Measurements from ENCODE around the gene METTL24.

METTL24 gene

GRCh38 chr6:110398778-110399177 lies 40.6 kb upstream of the METTL24 start:
- in situ Hi-C loops (cut with HindIII; ENCODE audit: low pct_ligation_motif_present, low sequenced_read_pairs): no loop called here
- no peak overlapping the region for H3K4me3 ChIP-seq (ENCODE audit: low read depth, low read length)
- no peaks in the 10 kb centered on the region for H3K36me3 ChIP-seq (replicated peaks)
- H3K27me3 ChIP-seq (replicated peaks): no peaks in the 10 kb centered on the region
- no peak for TF ChIP-seq CTCF (IDR thresholded peaks at IDR 0.05; ENCODE audit: low read depth, low read length, missing control alignments)
- H3K27ac ChIP-seq: no peak overlapping the region
- DNase-seq: peak; percentile 37

GRCh38 chr6:110395221-110395620 lies 37.1 kb upstream of the METTL24 start:
- no peak for DNase-seq
- Histone ChIP-seq H3K4me3 (ENCODE audit: low read depth, low read length) (no peak overlapping the region), H3K27me3 (replicated peaks) (no peaks in the 10 kb centered on the region), H3K27ac (no peak overlapping the region), H3K36me3 (replicated peaks) (no peaks in the 10 kb centered on the region)
- TF ChIP-seq CTCF (IDR thresholded peaks at IDR 0.05; ENCODE audit: low read depth, low read length, missing control alignments): no peak
- in situ Hi-C loops (cut with HindIII; ENCODE audit: low pct_ligation_motif_present, low sequenced_read_pairs): no loop called here

GRCh38 chr6:110394409-110394808 lies 36.3 kb upstream of the METTL24 start:
- Histone ChIP-seq H3K27me3 (replicated peaks) (no peaks in the 10 kb centered on the region), H3K27ac (no peak overlapping the region), H3K36me3 (replicated peaks) (no peaks in the 10 kb centered on the region), H3K4me3 (ENCODE audit: low read depth, low read length) (no peak overlapping the region)
- in situ Hi-C loops (cut with HindIII; ENCODE audit: low pct_ligation_motif_present, low sequenced_read_pairs): no loop called here
- no peak for DNase-seq
- no peak for TF ChIP-seq CTCF (IDR thresholded peaks at IDR 0.05; ENCODE audit: low read depth, low read length, missing control alignments)

DNA sequence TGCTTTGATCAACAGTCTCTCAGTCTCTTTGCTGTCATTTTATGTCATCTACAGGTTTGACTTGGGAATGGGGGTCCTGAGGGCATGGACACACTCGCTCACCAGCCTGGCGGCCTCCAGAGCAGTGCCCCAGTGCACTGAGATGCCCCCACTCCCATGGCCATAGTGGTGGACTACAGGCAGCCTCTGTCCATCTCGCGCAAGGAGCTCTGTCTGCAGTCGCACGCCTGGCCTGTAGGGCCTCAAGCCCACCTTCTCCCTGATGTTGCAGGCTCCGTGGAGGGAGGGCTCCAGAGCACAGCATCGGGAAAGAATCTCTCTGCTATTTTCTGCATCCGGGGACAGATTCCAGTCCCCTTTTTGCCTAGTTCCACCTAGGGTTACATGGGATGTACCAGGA lies 34.6 kb upstream of the METTL24 start:
- Histone ChIP-seq H3K27ac (no peak overlapping the region), H3K36me3 (replicated peaks) (no peaks in the 10 kb centered on the region), H3K27me3 (replicated peaks) (no peaks in the 10 kb centered on the region), H3K4me3 (ENCODE audit: low read depth, low read length) (no peak overlapping the region)
- no peak for DNase-seq
- in situ Hi-C loops (cut with HindIII; ENCODE audit: low pct_ligation_motif_present, low sequenced_read_pairs): no loop called here
- peak; percentile 15 for TF ChIP-seq CTCF (IDR thresholded peaks at IDR 0.05; ENCODE audit: low read depth, low read length, missing control alignments)

GRCh38 chr6:110390404-110390803 lies 32.3 kb upstream of the METTL24 start:
- no peak for DNase-seq
- Histone ChIP-seq H3K4me3 (ENCODE audit: low read depth, low read length) (no peak overlapping the region), H3K27me3 (replicated peaks) (no peaks in the 10 kb centered on the region), H3K27ac (no peak overlapping the region), H3K36me3 (replicated peaks) (no peaks in the 10 kb centered on the region)
- TF ChIP-seq CTCF (IDR thresholded peaks at IDR 0.05; ENCODE audit: low read depth, low read length, missing control alignments): no peak
- in situ Hi-C loops (cut with HindIII; ENCODE audit: low pct_ligation_motif_present, low sequenced_read_pairs): no loop called here

DNA sequence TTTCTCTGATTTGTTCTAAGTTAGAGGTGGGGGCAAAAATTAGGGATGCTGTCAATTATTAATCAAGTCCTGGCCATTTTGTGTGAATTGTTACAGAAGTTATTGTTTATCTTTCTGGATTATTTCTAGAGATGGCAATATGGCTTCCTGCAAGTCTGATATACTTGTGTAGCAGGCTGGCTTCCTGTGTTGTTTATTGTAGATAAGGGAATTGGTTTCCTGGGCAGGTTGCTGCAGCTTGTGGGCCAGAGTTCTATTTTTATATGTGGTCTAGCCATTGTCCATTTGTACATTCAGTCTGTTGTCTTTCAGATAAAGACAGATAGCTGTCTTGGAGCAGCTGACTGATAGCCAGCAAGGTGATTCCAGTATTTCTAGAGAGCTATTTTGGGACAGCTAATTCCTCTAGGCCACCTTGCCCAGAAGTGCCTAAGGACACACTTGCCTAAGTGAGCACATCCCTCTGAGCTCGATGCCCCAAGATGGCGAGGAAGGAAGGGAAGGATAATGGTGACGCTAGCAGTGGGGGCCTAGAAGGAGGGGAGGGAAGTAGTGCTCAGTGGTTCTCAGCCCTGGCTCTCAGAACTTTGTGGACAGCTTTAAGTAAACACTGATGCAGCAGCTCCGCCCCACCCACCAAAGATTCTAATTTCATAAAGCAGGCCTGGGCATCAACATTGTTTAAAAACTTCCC lies 31.7 kb upstream of the METTL24 start:
- H3K27ac ChIP-seq: no peak overlapping the region
- no peak for TF ChIP-seq CTCF (IDR thresholded peaks at IDR 0.05; ENCODE audit: low read depth, low read length, missing control alignments)
- no peak overlapping the region for H3K4me3 ChIP-seq (ENCODE audit: low read depth, low read length)
- H3K36me3 ChIP-seq (replicated peaks): no peaks in the 10 kb centered on the region
- DNase-seq: peak; percentile 41
- in situ Hi-C loops (cut with HindIII; ENCODE audit: low pct_ligation_motif_present, low sequenced_read_pairs): no loop called here
- H3K27me3 ChIP-seq (replicated peaks): no peaks in the 10 kb centered on the region
